GM12892 (cell line): ENCODE measurements around the gene ADAMTSL1.

ENCODE experiments used
- POLR2A ChIP-seq: IDR thresholded peaks from 2 replicates; pipeline ENCODE4 v1.6.1; 2011; ENCODE audit warnings: low read depth, low read length, control low read depth
- TAF1 ChIP-seq: IDR thresholded peaks from 2 replicates; pipeline ENCODE4 v1.6.1; 2011; ENCODE audit warnings: low read depth, mild to moderate bottlenecking, control low read depth, low read length, borderline replicate concordance

DNA sequence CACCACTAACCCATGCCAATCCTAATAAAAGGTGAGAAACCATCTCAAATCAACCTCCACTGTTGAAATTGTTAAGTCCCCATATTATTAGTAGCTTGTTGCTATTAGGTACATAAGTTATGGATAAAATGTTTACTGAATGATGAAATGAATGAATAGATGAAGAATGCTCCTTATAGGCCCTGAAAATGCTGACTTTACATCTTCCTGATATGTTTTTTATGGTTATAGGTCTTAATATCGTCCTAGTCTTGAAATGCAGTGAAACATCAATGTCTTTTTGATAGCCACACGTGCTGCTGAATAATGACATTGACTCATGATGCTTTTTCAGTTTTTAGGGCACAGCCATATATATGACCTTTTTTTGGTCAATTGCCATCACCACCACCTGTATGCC, 281.3 kb downstream of the ADAMTSL1 start:
- no peak for TF ChIP-seq POLR2A
- no peak for TF ChIP-seq TAF1
